ENCODE data around the gene PCDHGA8.
A peak's percentile ranks its signal among the peaks of the same experiment; 100 is the strongest.
"Not testable (repeated sequence)": the region's sequence is repeated elsewhere in the genome, so short reads cannot be mapped to it uniquely, and the experiment has no call there.

The PCDHGA8 gene

DNA sequence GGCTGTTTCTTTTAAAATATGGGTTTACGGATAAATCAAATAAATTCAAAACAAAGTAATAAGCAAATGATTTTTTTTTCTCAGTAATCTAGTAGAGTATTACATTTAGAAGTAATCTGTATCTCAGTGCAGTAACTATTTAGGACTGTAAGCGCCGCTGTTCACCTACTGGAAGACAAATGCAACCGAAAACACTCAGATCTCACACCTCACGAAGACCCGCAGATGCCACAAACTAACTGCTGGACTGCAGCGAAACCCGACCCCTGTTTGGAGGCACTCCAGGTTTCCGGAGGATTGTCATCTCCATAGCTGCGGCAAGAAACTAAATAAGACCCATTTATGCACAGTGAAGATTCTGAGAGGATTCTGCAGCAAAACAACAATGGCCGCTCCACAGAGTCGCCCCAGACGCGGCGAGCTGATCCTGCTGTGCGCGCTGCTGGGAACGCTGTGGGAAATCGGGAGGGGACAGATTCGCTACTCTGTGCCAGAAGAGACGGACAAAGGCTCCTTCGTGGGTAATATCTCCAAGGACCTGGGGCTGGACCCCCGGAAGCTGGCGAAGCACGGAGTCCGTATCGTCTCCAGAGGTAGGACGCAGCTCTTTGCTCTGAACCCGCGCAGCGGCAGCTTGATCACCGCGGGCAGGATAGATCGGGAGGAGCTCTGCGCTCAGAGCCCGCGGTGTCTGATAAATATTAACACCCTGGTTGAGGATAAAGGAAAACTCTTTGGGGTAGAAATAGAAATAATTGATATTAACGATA is at the start of gene PCDHGA8:
PCDHGA8 (plus strand) TSS at position 205 of the 770 bp plus-strand sequence; CDS start at position 386, 181 bp downstream.
- peaks cover 3% of the 10 kb centered on the region for H3K4me1 Mint-ChIP-seq
- no peak within 1 kb of the TSS for H3K27ac Mint-ChIP-seq
- H3K4me3 Mint-ChIP-seq: no peak within 1 kb of the TSS
- H3K36me3 Mint-ChIP-seq: peaks cover 22% of the 10 kb centered on the region
- peaks cover 24% of the 10 kb centered on the region for H3K9me3 Mint-ChIP-seq
- H3K27me3 Mint-ChIP-seq: peaks cover 55% of the 10 kb centered on the region

DNA sequence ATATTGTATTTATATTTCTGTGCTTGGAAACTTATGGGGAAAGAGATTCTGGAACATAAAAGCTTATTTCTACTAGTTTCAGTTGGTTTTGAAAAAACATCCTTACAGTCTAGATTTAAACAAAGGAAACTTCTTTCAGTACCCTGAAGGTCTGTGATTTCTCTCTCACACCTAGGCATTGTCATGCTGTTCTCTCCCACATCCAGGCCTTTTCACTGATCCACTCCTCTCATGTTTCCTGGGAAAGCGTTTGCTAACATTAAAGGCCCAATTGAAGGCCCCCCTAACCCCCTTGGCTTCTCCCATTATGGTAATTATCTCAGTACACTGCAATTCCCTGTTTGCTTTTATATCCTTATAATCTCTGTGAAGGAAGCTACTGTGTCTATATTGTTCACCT is 49.7 kb upstream of the PCDHGA8 start:
- Mint-ChIP-seq H3K4me3 (no peak overlapping the region), H3K27ac (no peak overlapping the region), H3K27me3 (peaks cover 61% of the 10 kb centered on the region), H3K36me3 (peaks cover 20% of the 10 kb centered on the region), H3K4me1 (no peaks in the 10 kb centered on the region), H3K9me3 (peaks cover 38% of the 10 kb centered on the region)

DNA sequence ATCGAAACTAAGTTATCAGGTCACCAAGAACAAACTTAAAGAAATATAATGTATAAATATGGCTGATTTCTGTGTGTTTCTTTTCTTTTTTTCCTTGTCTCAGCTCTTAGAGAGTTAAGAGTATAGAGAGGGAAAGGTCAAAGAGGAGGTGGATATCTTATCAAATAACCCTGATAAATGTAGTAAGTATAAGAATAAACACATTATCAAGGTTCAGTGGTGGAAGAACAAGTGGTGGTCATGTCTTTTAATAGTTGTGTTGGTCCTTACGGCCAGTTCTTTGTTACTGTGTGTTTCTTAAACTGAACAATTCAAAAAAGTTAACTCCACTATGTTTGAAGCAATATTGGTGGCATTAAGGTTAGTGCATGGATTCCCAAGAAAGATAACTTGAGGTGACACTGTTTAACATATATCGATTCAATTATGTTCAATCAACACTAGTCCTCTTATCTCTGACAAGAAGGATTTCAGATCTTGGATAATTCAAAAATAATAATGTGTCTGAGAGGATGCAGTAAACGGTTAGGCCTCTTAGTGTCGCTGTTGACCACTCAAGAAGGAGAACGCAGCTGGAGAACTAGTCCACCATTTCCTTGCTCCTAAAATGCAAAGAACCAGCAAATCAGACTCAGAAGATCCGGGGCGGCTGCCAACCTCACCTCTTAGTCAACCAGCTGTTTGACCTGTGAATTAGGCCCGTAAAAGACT is 49.0 kb upstream of the PCDHGA8 start, which contains the start of gene PCDHGA3:
PCDHGA3 (plus strand) TSS at position 588 of the 711 bp plus-strand sequence. CDS start 205 bp downstream, outside the sequence.
- Mint-ChIP-seq H3K27ac (no peak within 1 kb of the TSS), H3K4me3 (no peak within 1 kb of the TSS), H3K36me3 (peaks cover 20% of the 10 kb centered on the region), H3K9me3 (peaks cover 32% of the 10 kb centered on the region), H3K27me3 (peaks cover 58% of the 10 kb centered on the region), H3K4me1 (no peaks in the 10 kb centered on the region)

DNA sequence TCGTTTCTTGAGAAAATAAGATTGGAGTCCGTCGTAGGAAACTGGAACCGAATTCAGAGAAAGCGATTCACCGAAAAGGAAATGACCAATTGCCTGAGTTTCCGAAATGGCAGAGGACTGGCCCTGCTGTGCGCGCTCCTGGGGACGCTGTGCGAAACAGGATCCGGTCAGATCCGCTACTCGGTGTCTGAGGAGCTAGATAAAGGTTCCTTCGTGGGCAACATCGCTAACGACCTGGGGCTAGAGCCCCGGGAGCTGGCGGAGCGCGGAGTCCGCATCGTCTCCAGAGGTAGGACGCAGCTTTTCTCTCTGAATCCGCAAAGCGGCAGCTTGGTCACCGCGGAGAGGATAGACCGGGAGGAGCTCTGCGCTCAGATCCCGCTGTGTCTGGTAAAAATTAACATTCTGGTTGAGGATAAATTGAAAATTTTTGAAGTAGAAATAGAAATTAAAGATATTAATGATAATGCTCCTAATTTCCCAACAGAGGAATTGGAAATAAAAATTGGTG is 48.4 kb upstream of the PCDHGA8 start:
- Mint-ChIP-seq H3K4me1 (no peaks in the 10 kb centered on the region), H3K27ac (no peak overlapping the region), H3K27me3 (peaks cover 58% of the 10 kb centered on the region), H3K4me3 (no peak overlapping the region), H3K9me3 (peaks cover 35% of the 10 kb centered on the region), H3K36me3 (peaks cover 22% of the 10 kb centered on the region)

DNA sequence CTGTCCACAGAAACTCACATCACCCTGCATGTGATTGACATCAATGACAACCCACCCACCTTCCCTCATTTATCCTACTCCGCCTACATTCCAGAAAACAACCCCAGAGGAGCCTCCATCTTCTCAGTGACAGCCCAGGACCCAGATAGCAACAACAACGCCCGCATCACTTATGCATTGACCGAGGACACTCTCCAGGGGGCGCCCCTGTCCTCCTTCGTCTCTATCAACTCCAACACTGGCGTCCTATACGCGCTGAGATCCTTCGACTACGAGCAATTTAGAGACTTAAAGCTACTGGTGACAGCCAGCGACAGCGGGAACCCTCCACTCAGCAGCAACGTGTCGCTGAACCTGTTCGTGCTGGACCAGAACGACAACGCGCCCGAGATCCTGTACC is 47.1 kb upstream of the PCDHGA8 start:
- Mint-ChIP-seq H3K4me3 (no peak overlapping the region), H3K27ac (no peak overlapping the region), H3K36me3 (peaks cover 21% of the 10 kb centered on the region), H3K27me3 (peaks cover 63% of the 10 kb centered on the region), H3K4me1 (no peaks in the 10 kb centered on the region), H3K9me3 (peaks cover 33% of the 10 kb centered on the region)

DNA sequence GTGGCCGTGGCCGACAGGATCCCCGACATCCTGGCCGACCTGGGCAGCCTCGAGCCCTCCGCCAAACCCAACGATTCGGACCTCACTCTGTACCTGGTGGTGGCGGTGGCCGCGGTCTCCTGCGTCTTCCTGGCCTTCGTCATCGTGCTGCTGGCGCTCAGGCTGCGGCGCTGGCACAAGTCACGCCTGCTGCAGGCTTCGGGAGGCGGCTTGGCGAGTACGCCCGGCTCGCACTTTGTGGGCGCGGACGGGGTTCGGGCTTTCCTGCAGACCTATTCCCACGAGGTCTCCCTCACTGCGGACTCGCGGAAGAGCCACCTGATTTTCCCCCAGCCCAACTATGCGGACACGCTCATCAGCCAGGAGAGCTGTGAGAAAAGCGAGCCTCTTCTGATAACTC is 46.4 kb upstream of the PCDHGA8 start:
- Mint-ChIP-seq H3K27me3 (peaks cover 66% of the 10 kb centered on the region), H3K36me3 (peaks cover 20% of the 10 kb centered on the region), H3K9me3 (peaks cover 33% of the 10 kb centered on the region)
- not testable (repeated sequence) for H3K27ac Mint-ChIP-seq, H3K4me3 Mint-ChIP-seq, H3K4me1 Mint-ChIP-seq

DNA sequence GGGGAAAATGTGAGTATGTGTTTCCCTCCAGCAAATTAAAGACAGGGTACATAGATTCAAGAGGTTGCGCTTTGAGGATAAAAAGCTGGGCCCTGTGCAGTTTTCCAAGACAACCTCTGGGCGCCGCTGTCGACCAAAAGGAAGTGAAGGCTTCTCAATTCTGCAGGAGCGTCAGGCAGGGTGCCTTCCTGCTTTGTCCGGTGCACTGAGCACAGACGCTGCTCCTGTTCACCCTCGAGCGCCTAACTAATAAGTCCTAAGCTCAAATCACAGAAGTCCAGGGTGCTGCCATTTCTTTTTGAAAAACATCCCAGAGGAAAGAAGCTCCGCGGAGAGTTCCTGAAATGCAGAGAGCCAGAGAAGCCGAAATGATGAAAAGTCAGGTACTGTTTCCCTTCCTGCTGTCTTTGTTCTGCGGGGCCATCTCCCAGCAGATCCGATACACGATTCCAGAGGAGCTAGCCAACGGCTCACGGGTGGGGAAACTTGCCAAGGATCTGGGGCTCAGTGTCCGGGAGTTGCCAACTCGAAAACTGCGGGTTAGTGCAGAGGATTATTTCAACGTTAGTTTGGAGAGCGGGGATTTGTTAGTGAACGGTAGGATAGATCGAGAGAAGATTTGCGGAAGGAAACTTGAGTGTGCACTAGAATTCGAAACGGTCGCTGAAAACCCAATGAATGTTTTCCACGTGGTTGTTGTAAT is 42.4 kb upstream of the PCDHGA8 start, which contains the start of gene PCDHGB1:
PCDHGB1 (plus strand) TSS at position 183 of the 703 bp plus-strand sequence; CDS start at position 345, 162 bp downstream.
- H3K9me3 Mint-ChIP-seq: peaks cover 31% of the 10 kb centered on the region
- H3K27me3 Mint-ChIP-seq: peaks cover 55% of the 10 kb centered on the region
- H3K4me1 Mint-ChIP-seq: no peaks in the 10 kb centered on the region
- H3K36me3 Mint-ChIP-seq: peaks cover 18% of the 10 kb centered on the region
- no peak within 1 kb of the TSS for H3K4me3 Mint-ChIP-seq
- peak within 1 kb of the TSS; percentile 80 for H3K27ac Mint-ChIP-seq

DNA sequence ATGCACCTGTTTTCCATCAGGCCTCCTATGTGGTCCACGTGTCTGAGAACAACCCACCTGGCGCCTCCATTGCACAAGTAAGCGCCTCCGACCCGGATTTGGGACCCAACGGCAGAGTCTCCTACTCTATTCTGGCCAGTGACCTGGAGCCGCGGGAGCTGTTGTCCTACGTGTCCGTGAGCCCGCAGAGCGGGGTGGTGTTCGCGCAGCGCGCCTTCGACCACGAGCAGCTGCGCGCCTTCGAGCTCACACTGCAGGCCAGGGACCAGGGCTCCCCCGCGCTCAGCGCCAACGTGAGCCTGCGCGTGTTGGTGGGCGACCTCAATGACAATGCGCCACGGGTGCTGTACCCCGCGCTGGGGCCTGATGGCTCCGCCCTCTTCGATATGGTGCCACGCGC is 40.8 kb upstream of the PCDHGA8 start:
- H3K9me3 Mint-ChIP-seq: peaks cover 24% of the 10 kb centered on the region
- H3K27ac Mint-ChIP-seq: no peak overlapping the region
- H3K27me3 Mint-ChIP-seq: peaks cover 57% of the 10 kb centered on the region
- H3K4me3 Mint-ChIP-seq: no peak overlapping the region
- H3K36me3 Mint-ChIP-seq: peaks cover 13% of the 10 kb centered on the region
- H3K4me1 Mint-ChIP-seq: no peaks in the 10 kb centered on the region

DNA sequence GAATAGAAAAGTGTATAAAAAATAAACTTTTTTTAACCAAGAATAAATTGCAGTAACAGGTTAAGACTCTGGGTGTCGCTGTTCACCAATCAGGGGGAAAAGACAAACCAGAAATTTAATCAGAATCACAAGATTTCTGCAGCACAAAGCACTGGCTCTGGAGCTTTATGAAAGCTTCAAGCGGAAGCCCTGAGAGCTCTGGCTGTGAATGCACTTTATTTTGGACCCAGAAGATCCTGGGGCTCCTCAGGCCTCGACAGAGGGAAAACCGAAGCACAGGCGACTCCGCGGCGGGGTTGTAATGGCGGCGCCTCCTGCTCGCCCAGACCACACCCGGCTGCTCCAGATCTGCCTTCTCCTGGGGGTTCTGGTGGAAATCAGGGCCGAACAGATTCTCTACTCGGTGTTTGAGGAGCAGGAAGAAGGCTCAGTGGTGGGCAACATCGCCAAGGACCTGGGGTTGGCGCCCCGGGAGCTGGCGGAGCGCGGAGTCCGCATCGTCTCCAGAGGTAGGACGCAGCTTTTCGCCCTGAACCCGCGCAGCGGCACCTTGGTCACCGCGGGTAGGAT is 37.4 kb upstream of the PCDHGA8 start, which contains the start of gene PCDHGA4:
PCDHGA4 (plus strand) TSS at position 122 of the 570 bp plus-strand sequence; CDS start at position 209, 87 bp downstream.
- H3K4me1 Mint-ChIP-seq: no peaks in the 10 kb centered on the region
- peaks cover 21% of the 10 kb centered on the region for H3K9me3 Mint-ChIP-seq
- no peak within 1 kb of the TSS for H3K27ac Mint-ChIP-seq
- no peak within 1 kb of the TSS for H3K4me3 Mint-ChIP-seq
- H3K27me3 Mint-ChIP-seq: peaks cover 60% of the 10 kb centered on the region
- H3K36me3 Mint-ChIP-seq: peaks cover 12% of the 10 kb centered on the region

DNA sequence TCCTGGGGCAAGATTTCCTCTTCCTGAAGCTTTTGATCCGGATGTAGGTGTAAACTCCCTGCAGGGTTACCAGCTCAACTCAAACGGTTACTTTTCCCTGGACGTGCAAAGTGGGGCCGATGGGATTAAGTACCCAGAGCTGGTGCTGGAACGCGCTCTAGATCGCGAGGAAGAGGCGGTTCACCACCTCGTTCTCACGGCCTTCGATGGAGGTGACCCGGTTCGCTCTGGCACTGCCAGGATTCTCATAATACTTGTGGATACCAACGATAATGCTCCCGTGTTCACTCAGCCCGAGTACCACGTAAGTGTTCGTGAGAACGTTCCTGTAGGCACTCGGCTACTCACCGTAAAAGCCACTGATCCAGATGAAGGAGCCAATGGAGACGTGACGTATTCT is 36.8 kb upstream of the PCDHGA8 start:
- H3K27ac Mint-ChIP-seq: no peak overlapping the region
- no peak overlapping the region for H3K4me3 Mint-ChIP-seq
- H3K9me3 Mint-ChIP-seq: peaks cover 17% of the 10 kb centered on the region
- peaks cover 14% of the 10 kb centered on the region for H3K36me3 Mint-ChIP-seq
- no peaks in the 10 kb centered on the region for H3K4me1 Mint-ChIP-seq
- peaks cover 59% of the 10 kb centered on the region for H3K27me3 Mint-ChIP-seq

DNA sequence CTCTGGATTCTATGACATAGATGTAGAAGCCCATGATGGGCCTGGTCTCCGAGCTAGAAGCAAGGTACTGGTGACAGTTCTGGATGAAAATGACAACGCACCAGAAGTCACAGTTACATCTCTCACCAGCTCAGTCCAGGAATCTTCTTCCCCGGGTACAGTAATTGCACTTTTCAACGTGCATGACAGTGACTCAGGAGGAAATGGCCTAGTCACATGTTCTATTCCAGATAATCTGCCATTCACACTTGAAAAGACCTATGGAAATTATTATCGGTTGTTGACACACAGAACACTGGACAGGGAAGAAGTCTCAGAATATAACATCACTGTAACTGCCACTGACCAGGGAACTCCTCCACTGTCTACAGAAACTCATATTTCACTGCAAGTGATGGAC is 36.3 kb upstream of the PCDHGA8 start:
- H3K36me3 Mint-ChIP-seq: peaks cover 18% of the 10 kb centered on the region
- H3K4me3 Mint-ChIP-seq: no peak overlapping the region
- no peaks in the 10 kb centered on the region for H3K4me1 Mint-ChIP-seq
- H3K27ac Mint-ChIP-seq: no peak overlapping the region
- peaks cover 17% of the 10 kb centered on the region for H3K9me3 Mint-ChIP-seq
- H3K27me3 Mint-ChIP-seq: peaks cover 59% of the 10 kb centered on the region

DNA sequence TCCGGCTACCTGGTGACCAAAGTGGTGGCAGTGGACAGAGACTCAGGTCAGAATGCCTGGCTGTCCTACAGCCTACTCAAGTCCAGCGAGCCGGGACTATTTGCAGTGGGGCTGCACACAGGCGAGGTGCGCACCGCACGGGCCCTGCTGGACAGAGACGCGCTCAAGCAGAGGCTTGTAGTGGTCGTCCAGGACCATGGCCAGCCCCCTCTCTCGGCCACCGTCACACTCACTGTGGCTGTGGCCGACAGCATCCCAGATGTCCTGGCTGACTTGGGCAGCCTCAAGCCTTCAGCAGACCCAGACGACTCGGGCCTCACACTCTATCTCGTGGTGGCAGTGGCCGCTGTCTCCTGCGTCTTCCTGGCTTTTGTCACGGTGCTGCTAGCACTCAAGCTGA is 35.5 kb upstream of the PCDHGA8 start:
- Mint-ChIP-seq H3K9me3 (peaks cover 17% of the 10 kb centered on the region), H3K27me3 (peaks cover 63% of the 10 kb centered on the region), H3K4me3 (no peak overlapping the region), H3K27ac (no peak overlapping the region), H3K4me1 (no peaks in the 10 kb centered on the region), H3K36me3 (peaks cover 18% of the 10 kb centered on the region)

DNA sequence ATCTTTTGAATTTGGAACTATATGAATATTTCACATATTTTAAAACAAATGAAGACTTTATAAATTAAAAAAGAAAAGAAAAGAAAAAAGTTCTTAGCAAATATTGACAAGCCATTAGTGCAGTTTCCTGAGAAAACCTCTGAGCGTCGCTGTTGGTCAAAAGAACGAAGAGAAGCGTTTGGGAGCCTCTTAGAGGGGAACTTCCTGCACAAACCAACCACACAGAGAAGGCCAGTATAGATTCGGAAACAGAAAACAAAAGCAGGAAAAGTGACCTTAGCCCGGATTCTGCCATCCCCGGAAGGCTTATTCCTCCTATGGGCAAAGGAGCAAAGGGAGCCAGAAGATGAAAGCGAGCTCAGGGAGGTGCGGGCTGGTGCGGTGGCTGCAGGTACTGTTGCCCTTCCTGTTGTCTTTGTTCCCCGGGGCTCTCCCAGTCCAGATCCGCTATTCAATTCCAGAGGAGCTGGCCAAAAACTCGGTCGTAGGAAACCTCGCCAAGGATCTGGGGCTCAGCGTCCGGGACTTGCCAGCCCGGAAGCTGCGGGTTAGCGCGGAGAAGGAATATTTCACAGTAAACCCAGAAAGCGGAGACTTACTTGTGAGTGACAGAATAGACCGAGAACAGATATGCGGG is 32.5 kb upstream of the PCDHGA8 start, which contains the start of gene PCDHGB2:
PCDHGB2 (plus strand) TSS at position 205 of the 637 bp plus-strand sequence; CDS start at position 347, 142 bp downstream.
- peak within 1 kb of the TSS; percentile 81 for H3K4me3 Mint-ChIP-seq
- peaks cover 28% of the 10 kb centered on the region for H3K9me3 Mint-ChIP-seq
- H3K4me1 Mint-ChIP-seq: no peaks in the 10 kb centered on the region
- H3K27me3 Mint-ChIP-seq: peaks cover 67% of the 10 kb centered on the region
- H3K36me3 Mint-ChIP-seq: peaks cover 24% of the 10 kb centered on the region
- peak within 1 kb of the TSS; percentile 48 for H3K27ac Mint-ChIP-seq

DNA sequence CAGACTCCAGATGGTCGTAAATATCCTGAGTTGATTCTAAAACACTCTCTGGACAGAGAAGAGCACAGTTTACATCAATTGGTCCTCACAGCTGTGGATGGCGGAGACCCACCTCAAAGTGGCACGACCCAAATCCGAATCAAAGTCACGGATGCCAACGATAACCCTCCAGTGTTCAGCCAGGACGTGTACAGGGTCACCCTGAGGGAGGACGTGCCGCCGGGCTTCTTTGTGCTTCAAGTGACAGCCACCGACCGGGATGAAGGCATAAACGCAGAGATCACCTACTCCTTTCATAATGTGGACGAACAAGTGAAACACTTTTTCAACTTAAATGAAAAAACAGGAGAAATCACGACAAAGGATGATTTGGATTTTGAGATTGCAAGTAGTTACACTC is 31.7 kb upstream of the PCDHGA8 start:
- H3K27me3 Mint-ChIP-seq: peaks cover 72% of the 10 kb centered on the region
- H3K36me3 Mint-ChIP-seq: peaks cover 31% of the 10 kb centered on the region
- H3K4me1 Mint-ChIP-seq: no peaks in the 10 kb centered on the region
- H3K4me3 Mint-ChIP-seq: peak overlapping the region; percentile 15
- peaks cover 28% of the 10 kb centered on the region for H3K9me3 Mint-ChIP-seq
- no peak overlapping the region for H3K27ac Mint-ChIP-seq

All from activated naive CD4-positive, alpha-beta T cell treated with anti-CD3 and anti-CD28 coated beads, Interleukin-2, amount 50 U/mL, for 24 hours (primary cell).